HepG2 (cell line): ENCODE data around the gene PNPLA2. TPM values are rescaled to one million over a fixed set of nuclear protein-coding genes. Genes with fewer than 3 reads are reported as not detected.

Experiments used
- CEBPB ChIP-seq: IDR thresholded peaks from 2 replicates; pipeline ENCODE4 v1.6.1; 2011; ENCODE audit warnings: low read depth, low read length, improper control_type of control experiment, borderline replicate concordance
- JUND ChIP-seq: sonication (generic); formaldehyde crosslinking; IDR thresholded peaks from 2 replicates; pipeline ENCODE4 v1.8.0; 2022; ENCODE audit warnings: mild to moderate bottlenecking, missing genetic modification reagents
- KAT2B ChIP-seq: fragments of 150-350 bp; IDR thresholded peaks from 2 replicates; pipeline ENCODE4 v1.6.1; 2014; ENCODE audit warnings: low read depth, low read length, borderline replicate concordance
- NFYB ChIP-seq: sonication (generic); formaldehyde crosslinking; IDR thresholded peaks from 2 replicates; pipeline ENCODE4 v1.4.0; 2020; ENCODE audit warnings: missing genetic modification reagents
- NKX3-1 ChIP-seq: sonication (generic); formaldehyde crosslinking; IDR thresholded peaks from 2 replicates; pipeline ENCODE4 v1.5.0; 2020; ENCODE audit warnings: missing genetic modification reagents
- NR2F6 ChIP-seq, 2 experiments: IDR thresholded peaks; 2 replicates each; pipeline ENCODE4 v1.6.1; 2016; ENCODE audit warnings: antibody characterized with exemption in 1 of 2, mild to moderate bottlenecking in 1 of 2
- NRL ChIP-seq: sonication (generic); formaldehyde crosslinking; IDR thresholded peaks from 2 replicates; pipeline ENCODE4 v1.5.0; 2020; ENCODE audit warnings: missing genetic modification reagents, mild to moderate bottlenecking, moderate library complexity, borderline replicate concordance
- POGZ ChIP-seq: sonication (generic); formaldehyde crosslinking; IDR thresholded peaks from 2 replicates; pipeline ENCODE4 v1.4.0; 2020; ENCODE audit warnings: mild to moderate bottlenecking, missing genetic modification reagents
- RARA ChIP-seq: IDR thresholded peaks from 2 replicates; pipeline ENCODE4 v1.6.1; 2016; ENCODE audit warnings: missing genetic modification reagents, missing compliant biosample characterization
- SMC3 ChIP-seq: IDR thresholded peaks from 2 replicates; pipeline ENCODE4 v1.6.1; 2011; ENCODE audit warnings: low read length, improper control_type of control experiment
- THAP11 ChIP-seq: IDR thresholded peaks from 2 replicates; pipeline ENCODE4 v1.6.1; 2016; ENCODE audit warnings: missing biosample characterization, missing genetic modification reagents
- THAP7 ChIP-seq: sonication (generic); formaldehyde crosslinking; IDR thresholded peaks from 2 replicates; pipeline ENCODE4 v1.8.1; 2023; ENCODE audit warnings: mild to moderate bottlenecking, missing genetic modification reagents
- ZBTB20 ChIP-seq: sonication (generic); formaldehyde crosslinking; IDR thresholded peaks from 2 replicates; pipeline ENCODE4 v1.8.1; 2023; ENCODE audit warnings: missing genetic modification reagents, low read depth, mild to moderate bottlenecking, borderline replicate concordance
- ZNF3 ChIP-seq: IDR thresholded peaks from 2 replicates; pipeline ENCODE4 v1.7.0; 2017; ENCODE audit warnings: inconsistent platforms
- ZNF407 ChIP-seq: sonication (generic); formaldehyde crosslinking; IDR thresholded peaks from one replicate; pipeline ENCODE4 v1.5.1; 2020; ENCODE audit warnings: mild to moderate bottlenecking, missing genetic modification reagents; ENCODE audit errors: not compliant biosample characterization
- ZNF547 ChIP-seq: sonication (generic); formaldehyde crosslinking; IDR thresholded peaks from 2 replicates; pipeline ENCODE4 v1.5.1; 2020; ENCODE audit warnings: mild to moderate bottlenecking, missing genetic modification reagents
- ZNF563 ChIP-seq: sonication (generic); formaldehyde crosslinking; IDR thresholded peaks from 2 replicates; pipeline ENCODE4 v1.8.0; 2022; ENCODE audit warnings: mild to moderate bottlenecking, moderate library complexity, missing genetic modification reagents
- ZNF569 ChIP-seq: sonication (generic); formaldehyde crosslinking; IDR thresholded peaks from 2 replicates; pipeline ENCODE4 v1.5.0; 2020; ENCODE audit warnings: mild to moderate bottlenecking, missing genetic modification reagents, moderate library complexity, borderline replicate concordance
- ZNF800 ChIP-seq: sonication (generic); formaldehyde crosslinking; IDR thresholded peaks from 2 replicates; pipeline ENCODE4 v1.4.0; 2020; ENCODE audit warnings: missing genetic modification reagents
- polyA plus RNA-seq, 8 experiments: library from polyadenylated mRNA; depleted of rRNA in 3 of 8; stranded (reverse) in 7 of 8; unstranded in 1 of 8; fragments of >200 nt; fragmentation: Illumina TruSeq in 4 of 8; extraction: Trizol in 4 of 8; gene quantifications; 2 replicates each; pipeline versions ENCODE4 v1.2.1 to v1.2.3, GENCODE V29; 2011 to 2016; ENCODE audit warnings: low read depth in 4 of 8, missing spikeins in 1 of 8, mixed read lengths in 1 of 8; ENCODE audit not compliant: insufficient read depth in 1 of 8
- total RNA-seq, 5 experiments: library from RNA; depleted of rRNA; stranded (reverse); fragments of >200 nt; fragmentation: Illumina TruSeq; extraction: Trizol; gene quantifications; 2 replicates each; pipeline ENCODE4 v1.2.3, GENCODE V29; 2016; ENCODE audit warnings: low read depth in 1 of 5

PNPLA2 gene
- total and polyA plus RNA-seq, 2 of the 13 experiments (the other 11 are each of a cell fraction or from before 2014, with no cell fraction given) = 10.5 to 43.2 TPM

- TF ChIP-seq ZNF800 (CRISPR knock-in tag) = no peak
- no peak for TF ChIP-seq NFYB
- TF ChIP-seq POGZ (CRISPR knock-in tag) = no peak
- TF ChIP-seq NRL (CRISPR knock-in tag) = peak; percentile 82
- TF ChIP-seq ZNF569 (CRISPR knock-in tag) = no peak
- no peak for TF ChIP-seq JUND (CRISPR knock-in tag)
- no peak for TF ChIP-seq NR2F6 (IDR thresholded peaks at IDR 0.05)
- peak; percentile 35; the same call in 1 of the 2 replicates for TF ChIP-seq NR2F6 (CRISPR knock-in tag; IDR thresholded peaks at IDR 0.05)
- no peak for TF ChIP-seq ZNF547
- no peak for TF ChIP-seq ZNF3 (CRISPR knock-in tag)
- no peak for TF ChIP-seq ZBTB20 (CRISPR knock-in tag)
- TF ChIP-seq SMC3 = no peak
- no peak for TF ChIP-seq ZNF407
- TF ChIP-seq NKX3-1 (CRISPR knock-in tag) = no peak
- TF ChIP-seq RARA (CRISPR knock-in tag) = peak; percentile 36
- no peak for TF ChIP-seq ZNF563
- TF ChIP-seq THAP7 = no peak
- TF ChIP-seq THAP11 = 0 out of 2 replicates have a peak, but pooled peaks have one; percentile 12
- TF ChIP-seq KAT2B = no peak
- no peak for TF ChIP-seq CEBPB
These were observed 26.3 kb downstream of the PNPLA2 start (continued) for GRCh38 chr11:844693-845644.
